AG04450 (cell line): ENCODE results near the gene LMAN1L. TPM values are rescaled to one million over a fixed set of nuclear protein-coding genes. Genes with fewer than 3 reads are reported as not detected.

Source experiments
- CTCF ChIA-PET: fragments of 300-600, 350-600 bp; formaldehyde crosslinking; extraction: SDS; loops from one replicate; lab custom pipeline; 2022; ENCODE audit warnings: antibody characterized with exemption, inconsistent platforms; lab: Charles Lee
- POLR2A ChIA-PET: fragments of 350-600 bp; formaldehyde crosslinking; extraction: SDS; loops from one replicate; lab custom pipeline; 2021; ENCODE audit warnings: antibody characterized with exemption, inconsistent platforms; lab: Yijun Ruan, JAX
- DNase-seq: peaks from one replicate; pipeline ENCODE4 v3.0.0-alpha.2; 2011; ENCODE audit warnings: low read depth, low spot score
- H3K27ac ChIP-seq: one replicate; pipeline ENCODE4 v1.5.1; 2012; ENCODE audit warnings: low read depth, low read length, control low read depth
- H3K27me3 ChIP-seq: one replicate; pipeline ENCODE4 v1.6.0; 2012; ENCODE audit warnings: low read length; ENCODE audit not compliant: control insufficient read depth, insufficient read depth
- H3K4me3 ChIP-seq: 2 replicates; pipeline ENCODE4 v1.5.1; 2011; ENCODE audit warnings: mild to moderate bottlenecking, low read depth, low read length, control low read depth
- H3K9me3 ChIP-seq: 2 replicates; pipeline ENCODE4 v1.5.1; 2012; ENCODE audit warnings: low read length; ENCODE audit not compliant: control insufficient read depth, insufficient read depth
- CTCF ChIP-seq: IDR thresholded peaks from 2 replicates; pipeline ENCODE4 v1.5.1; 2011; ENCODE audit warnings: low read depth, low read length, control low read depth, inconsistent platforms
- polyA plus RNA-seq: library from polyadenylated mRNA; depleted of rRNA; stranded (reverse); fragments of >200 nt; gene quantifications from 2 replicates; pipeline ENCODE4 v1.2.3, GENCODE V29; 2011

Gene LMAN1L
- polyA plus RNA-seq, 1 experiment, result not detected

GRCh38 chr15:74836846-74837245 lies 24.2 kb downstream of the LMAN1L start:
- H3K27ac ChIP-seq, result no peak overlapping the region
- no peaks in the 10 kb centered on the region for H3K9me3 ChIP-seq
- no peak for TF ChIP-seq CTCF
- no peak for DNase-seq
- CTCF ChIA-PET, result no interaction called here
- H3K4me3 ChIP-seq, result no peak overlapping the region
- POLR2A ChIA-PET, result no interaction called here
- no peaks in the 10 kb centered on the region for H3K27me3 ChIP-seq

GRCh38 chr15:74837482-74838136 lies 25.0 kb downstream of the LMAN1L start:
- POLR2A ChIA-PET, result no interaction called here
- Histone ChIP-seq H3K4me3 (no peak overlapping the region), H3K27me3 (no peaks in the 10 kb centered on the region), H3K9me3 (no peaks in the 10 kb centered on the region), H3K27ac (no peak overlapping the region)
- DNase-seq, result no peak
- CTCF ChIA-PET, result interaction anchor here (1.1 kb wide), 1 partner anchor 66 kb away, joined by 3 read pairs; no protein-coding TSS in a partner anchor
- no peak for TF ChIP-seq CTCF

- no peak overlapping the region for H3K4me3 ChIP-seq
- H3K27me3 ChIP-seq, result no peaks in the 10 kb centered on the region
- no peak overlapping the region for H3K27ac ChIP-seq
- H3K9me3 ChIP-seq, result no peaks in the 10 kb centered on the region
- no peak for DNase-seq
- POLR2A ChIA-PET, result no interaction called here
- no peak for TF ChIP-seq CTCF
- CTCF ChIA-PET, result interaction anchor here (1.1 kb wide), 1 partner anchor 67 kb away, joined by 3 read pairs; no protein-coding TSS in a partner anchor
Observed at GRCh38 chr15:74838137-74838516, 25.5 kb downstream of the LMAN1L start.

GRCh38 chr15:74838746-74839525 lies 26.3 kb downstream of the LMAN1L start:
- H3K4me3 ChIP-seq, result no peak overlapping the region
- ChIA-PET CTCF (interaction anchor here (1.1 kb wide), 1 partner anchor 67 kb away, joined by 3 read pairs; no protein-coding TSS in a partner anchor), POLR2A (no interaction called here)
- no peaks in the 10 kb centered on the region for H3K9me3 ChIP-seq
- no peaks in the 10 kb centered on the region for H3K27me3 ChIP-seq
- TF ChIP-seq CTCF, result no peak
- no peak overlapping the region for H3K27ac ChIP-seq
- DNase-seq, result no peak
